Globus pallidus (tissue), 1 donor: ENCODE data around the gene ZNF101.
A peak's percentile ranks its signal among the peaks of the same experiment; 100 is the strongest.

Experiments used
- DNase-seq: peaks from one replicate; pipeline ENCODE4 v3.0.0-alpha.2; 2015; ENCODE audit warnings: low spot score

ZNF101 gene

GRCh38 chr19:19642506-19643157, 26.0 kb upstream of the ZNF101 start:
- DNase-seq, result no peak

- DNase-seq, result no peak
Observed at GRCh38 chr19:19643158-19644053, 25.2 kb upstream of the ZNF101 start, which contains the start of gene GMIP. GMIP (minus strand) TSS chr19:19643657; CDS start chr19:19643529, 128 bp downstream.

DNA sequence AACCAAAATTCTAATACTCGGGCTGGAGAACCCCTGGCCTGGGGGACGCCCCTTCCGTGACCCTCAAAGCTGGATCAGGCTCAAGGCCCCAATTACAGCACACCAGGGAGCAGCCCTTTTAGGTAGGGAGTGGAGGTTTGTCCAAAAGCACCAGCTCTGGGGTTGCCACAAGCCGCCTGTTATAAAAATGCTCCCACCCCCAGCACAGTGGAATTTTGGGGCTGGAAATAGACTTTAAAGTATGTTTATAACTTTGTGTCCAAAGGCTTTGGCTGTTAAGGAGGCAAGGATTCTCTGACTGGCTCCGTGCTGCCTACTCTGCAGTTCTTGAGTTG, 24.6 kb upstream of the ZNF101 start:
- no peak for DNase-seq

GRCh38 chr19:19645233-19645870, 23.3 kb upstream of the ZNF101 start:
- no peak for DNase-seq

GRCh38 chr19:19647037-19647835, 21.4 kb upstream of the ZNF101 start:
- DNase-seq, result no peak

DNA sequence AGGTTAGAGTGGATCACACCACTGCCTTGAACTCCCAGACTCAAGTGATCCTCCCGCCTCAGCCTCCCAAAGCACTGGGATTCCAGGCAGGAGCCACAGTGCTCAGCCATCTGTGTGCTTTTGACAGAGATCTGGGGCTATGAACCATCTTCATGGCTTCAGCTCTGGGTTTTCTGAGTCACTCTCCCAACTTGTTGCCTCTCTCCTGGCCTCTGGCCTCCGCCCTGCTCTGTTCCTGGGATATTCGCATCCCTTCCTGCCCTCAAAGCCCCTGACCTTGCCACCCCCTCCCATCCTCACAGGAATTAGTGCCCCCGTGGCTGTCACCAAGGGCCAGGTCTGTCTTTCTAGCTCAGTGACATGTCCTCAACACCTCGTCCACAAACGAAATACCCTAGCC, 19.5 kb upstream of the ZNF101 start:
- DNase-seq, result no peak

DNA sequence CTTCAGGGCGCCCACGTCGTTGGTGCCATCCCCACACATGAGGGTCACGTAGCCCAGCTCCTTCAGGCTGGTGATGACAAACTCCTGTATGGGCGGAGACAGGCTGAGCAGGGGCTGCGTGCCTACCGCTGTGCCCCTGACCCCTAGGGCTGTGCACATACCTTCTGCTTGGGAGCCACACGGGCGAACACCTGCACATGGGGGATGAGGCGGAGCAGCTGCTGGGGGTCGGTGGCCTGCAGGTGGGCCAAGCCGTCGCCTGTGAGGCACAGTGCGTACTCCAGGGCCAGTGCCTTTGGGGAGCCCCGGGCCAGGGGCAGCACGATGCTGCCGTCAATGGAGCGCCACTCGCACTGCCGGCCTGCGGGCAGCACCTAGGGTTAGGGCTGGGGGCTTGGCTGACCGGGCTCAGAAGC, 19.1 kb upstream of the ZNF101 start:
- no peak for DNase-seq

DNA sequence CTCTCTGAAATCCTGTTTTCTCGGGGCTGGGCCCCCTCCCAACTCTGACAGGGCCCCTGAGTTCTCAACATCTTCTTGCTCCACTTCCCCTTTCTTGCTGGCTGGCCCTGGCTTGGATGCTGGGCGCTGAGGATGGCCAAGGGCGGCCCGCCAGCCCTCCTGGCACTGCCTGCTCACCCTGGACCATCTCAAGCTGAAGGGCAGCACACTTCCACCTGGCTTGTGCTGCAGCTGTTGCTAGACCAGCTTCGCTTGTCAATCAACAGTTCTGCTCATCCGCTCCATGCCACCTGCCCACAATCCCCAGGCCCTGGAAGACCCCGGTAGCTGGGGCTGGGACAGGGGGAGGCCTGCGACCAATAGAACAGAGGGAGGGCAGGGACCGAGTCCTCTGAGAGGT, 18.3 kb upstream of the ZNF101 start:
- no peak for DNase-seq

GRCh38 chr19:19651076-19651475, 17.6 kb upstream of the ZNF101 start:
- peak; percentile 77 for DNase-seq

DNA sequence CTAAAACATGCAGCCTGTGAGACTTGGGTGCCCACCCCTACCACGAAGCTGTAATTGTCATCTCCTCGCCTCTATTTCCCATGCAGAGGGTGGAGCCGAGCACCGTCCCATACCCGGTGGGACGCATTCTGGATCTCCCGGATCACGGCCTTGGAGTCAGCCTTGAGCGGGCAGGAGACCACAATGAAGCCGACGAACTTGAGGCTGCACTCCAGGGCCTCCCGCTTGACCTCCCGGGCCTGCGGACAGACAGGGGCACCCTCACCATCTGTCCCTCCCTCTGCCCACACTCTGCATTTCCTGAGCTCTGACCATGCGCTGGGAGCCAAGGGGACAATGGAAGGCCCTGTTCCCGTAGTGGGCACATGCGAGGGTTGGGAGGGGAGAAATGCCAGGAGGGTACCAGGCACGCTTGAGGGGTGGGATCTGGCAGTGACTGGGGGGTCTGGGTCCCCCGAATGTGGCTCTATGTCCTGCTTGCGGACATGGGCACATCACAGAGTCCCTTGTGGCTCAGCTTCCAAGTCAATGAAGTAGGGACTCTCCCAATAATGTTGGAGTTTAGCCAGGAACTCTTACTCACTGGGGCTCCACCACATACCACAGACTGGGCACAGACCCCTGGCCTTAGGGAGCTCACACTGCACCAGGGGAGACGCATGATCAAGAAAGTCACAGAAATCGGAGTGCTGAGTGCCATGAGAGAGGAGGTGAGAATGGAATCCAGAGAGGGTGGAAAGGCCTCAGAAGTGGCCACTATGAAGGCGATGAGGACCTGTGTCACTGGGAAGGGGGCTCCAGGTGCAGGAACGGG, 15.9 kb upstream of the ZNF101 start:
- DNase-seq, result no peak

GRCh38 chr19:19653597-19654147, 15.0 kb upstream of the ZNF101 start:
- DNase-seq, result no peak

DNA sequence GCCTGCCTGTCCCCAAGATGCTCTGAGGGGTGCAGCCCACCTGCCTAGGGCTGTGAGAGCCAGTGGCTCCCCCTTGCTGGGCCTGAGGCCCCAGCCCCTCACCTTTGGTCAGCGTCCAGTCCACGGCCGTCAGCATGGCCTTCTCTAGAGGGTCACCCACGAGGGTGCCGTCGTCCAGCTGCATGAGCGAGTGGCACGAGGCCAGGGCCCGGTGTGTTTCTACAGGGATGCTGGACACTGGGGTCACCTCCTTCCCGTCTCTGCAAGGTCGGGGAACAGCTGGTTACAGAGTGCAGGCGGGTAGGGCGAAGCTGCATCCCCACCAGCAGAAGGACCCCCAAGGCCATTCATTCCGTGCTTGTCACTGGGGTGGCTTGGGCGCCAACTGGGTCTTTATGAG, 14.2 kb upstream of the ZNF101 start:
- no peak for DNase-seq

- DNase-seq, result no peak
Observed at GRCh38 chr19:19655051-19655594, 13.5 kb upstream of the ZNF101 start.

DNA sequence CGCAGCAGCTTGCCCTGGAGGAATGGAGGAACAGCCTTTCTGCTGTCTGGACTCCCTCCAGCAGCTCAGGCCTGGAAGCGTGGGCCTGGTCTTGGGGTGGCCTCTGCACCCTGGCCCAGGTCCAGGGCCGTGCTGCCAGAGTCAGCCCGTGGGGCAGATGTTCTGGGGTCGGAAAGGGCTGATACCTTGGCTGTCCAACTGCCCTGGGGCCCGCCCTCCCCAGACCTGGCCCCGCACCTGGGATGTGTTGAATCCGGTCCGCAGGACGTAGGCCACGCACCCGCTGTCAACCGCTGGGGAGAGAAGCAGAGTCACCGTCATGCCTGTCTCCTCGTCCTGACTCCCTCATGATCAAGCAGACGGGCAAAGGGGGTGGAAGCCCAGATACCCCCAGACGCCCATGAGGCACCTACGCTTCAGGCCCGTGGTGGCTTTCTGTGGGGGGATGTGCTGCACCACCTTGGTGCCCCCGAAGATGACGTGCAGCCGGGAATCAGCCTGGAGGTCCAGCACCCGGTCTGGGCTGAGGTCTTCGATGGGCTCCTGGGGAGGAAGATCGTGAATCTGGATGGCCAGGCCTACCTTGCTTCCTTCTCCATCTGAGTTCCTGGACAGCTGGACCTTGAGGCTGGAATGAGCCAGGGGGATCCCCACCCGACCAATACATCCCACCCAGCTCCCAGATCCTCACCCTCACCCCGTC, 12.8 kb upstream of the ZNF101 start:
- no peak for DNase-seq

DNA sequence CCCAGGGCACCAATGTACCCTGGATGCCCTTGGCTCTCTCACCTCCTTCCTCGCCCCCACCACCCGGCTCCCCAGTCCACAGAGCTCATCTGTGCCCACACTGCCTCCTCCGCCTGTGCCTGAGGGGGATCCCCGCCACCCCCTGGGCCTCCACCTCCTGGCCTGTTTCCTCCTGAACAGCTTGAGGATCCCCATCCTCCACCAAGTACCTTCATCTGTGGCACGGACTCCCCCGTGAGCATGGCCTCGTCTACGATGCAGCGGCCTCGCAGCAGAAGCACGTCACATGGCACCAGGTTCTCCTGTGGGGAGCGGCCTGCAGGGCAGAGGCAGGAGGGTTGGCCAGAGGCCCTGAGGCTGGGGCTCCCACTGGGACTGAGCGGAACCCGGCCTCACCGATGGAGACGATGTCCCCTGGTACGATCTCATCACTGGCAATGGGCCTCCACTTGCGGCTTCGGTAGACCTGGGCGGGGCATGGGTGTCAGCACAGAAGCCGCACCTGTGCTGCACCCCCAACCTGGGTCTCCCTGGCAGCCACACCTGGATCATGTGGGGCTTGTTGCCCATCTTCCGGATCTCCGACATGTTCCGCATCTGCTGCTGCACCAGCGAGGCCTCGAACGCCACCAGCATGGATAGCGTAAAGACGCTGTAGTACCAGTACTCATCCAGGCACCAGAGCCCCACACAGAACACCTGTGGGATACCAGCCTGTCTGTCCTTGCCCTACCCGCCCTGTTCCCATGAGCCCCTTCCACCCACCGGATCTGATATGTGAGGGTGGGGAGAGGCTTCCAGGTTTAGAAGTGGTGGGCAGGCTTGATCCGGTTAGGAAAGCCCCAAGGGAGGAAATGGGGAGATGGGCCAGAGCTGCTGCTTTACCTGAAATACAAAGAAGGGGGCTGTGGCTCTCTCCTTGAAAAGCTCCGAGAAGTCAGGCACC, 11.9 kb upstream of the ZNF101 start:
- DNase-seq, result no peak

DNA sequence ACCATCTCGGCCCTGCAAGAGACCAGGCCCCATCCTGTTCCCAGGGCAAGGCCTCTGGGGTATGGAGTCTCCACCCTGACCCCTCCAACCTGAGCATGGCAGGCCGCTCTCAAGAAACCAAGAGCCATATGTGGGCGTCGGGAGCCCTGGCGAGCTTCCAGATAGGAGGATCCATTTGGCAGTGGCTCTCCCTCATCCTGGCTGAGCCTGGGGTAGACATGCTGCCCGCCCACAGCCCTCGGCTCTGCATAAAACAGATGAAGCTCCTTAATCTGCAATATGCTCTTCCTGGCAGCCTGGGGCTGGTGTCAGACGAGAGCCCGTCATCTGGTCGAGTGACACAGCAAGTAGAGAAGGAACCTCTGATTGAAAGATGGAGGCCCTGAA, 11.2 kb upstream of the ZNF101 start:
- no peak for DNase-seq

DNA sequence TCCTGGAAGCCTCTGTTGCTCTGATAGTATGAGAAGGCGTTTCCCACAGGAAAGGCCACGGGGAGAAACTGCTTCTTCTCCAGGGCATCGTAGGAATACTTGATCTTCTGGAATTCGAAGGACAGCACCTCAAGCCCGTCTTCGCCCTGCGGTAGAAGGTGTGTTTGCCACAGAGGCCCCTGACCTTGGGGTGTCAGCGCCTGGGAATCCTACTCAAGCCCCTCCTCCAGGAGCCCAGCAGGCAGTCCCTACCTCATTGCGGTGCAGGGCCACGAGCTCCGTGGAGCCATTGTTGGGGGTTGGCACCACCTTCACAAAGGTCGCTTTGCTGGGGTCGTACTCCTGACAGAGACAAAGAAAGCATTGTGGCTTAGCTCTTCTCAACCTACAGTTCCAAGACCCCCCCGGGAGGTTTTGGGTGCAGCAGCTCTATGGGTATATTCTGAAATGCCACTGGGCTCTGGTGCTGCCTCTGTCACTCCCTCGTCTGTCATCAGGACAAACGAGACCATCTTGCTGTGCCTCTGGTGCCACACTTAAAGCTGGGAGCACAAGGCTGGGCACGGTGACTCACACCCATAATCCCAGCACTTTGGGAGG, 8.9 kb upstream of the ZNF101 start:
- DNase-seq, result no peak

DNA sequence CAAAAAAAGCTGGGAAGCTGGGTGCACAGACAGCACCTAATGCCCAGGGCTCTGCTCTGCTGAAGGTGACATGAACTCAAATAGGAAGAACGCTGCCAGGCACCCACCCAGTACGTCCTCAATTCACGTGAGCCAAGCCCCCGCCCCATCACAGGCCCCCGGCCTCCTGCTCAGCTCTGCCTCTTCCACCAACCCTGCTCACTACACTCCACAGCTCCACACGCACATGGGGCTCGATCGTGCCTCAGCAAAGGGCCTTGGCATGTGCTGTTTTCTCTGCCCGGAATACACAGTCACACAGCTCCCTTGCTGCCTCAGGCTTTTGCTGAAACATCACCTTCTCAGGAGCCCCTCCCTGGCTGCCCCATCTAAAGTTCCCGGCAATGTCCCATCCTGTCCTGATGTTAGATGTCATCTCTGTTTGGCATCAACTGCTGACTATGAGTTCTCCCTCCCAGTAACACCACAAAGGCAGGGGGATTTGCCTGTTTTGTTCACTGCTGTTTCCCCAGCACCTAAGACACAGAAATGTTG, 7.4 kb upstream of the ZNF101 start:
- DNase-seq, result no peak
